RWPE2 (cell line): ENCODE data around the gene SH3D19.

ENCODE experiments used
- ATAC-seq: fragments of 200-7000 bp; cut with Tn5 transposase; 3 replicates; pipeline ENCODE4 v1.9.1; 2021; ENCODE audit warnings: low read depth
- DNase-seq: peaks from one replicate; pipeline ENCODE4 v3.0.0-alpha.2; 2020; ENCODE audit warnings: low spot score
- H3K27ac ChIP-seq: fragments of 450-650 bp; 2 replicates; pipeline ENCODE4 v1.5.1; 2017; ENCODE audit warnings: mild to moderate bottlenecking; ENCODE audit not compliant: poor library complexity, severe bottlenecking
- H3K27me3 ChIP-seq: fragments of 250-450 bp; sonication (Bioruptor Pico); 2 replicates; pipeline ENCODE4 v1.5.1; 2021; ENCODE audit warnings: mild to moderate bottlenecking, moderate library complexity; ENCODE audit not compliant: insufficient read depth, poor library complexity, severe bottlenecking
- H3K36me3 ChIP-seq: fragments of 250-450 bp; sonication (Bioruptor Pico); 2 replicates; pipeline ENCODE4 v1.5.1; 2020; ENCODE audit warnings: low read depth, mild to moderate bottlenecking, moderate library complexity
- H3K4me1 ChIP-seq: fragments of 250-450 bp; sonication (Bioruptor Pico); 2 replicates; pipeline ENCODE4 v1.5.1; 2021; ENCODE audit warnings: mild to moderate bottlenecking, moderate library complexity; ENCODE audit not compliant: insufficient read depth, poor library complexity, severe bottlenecking
- H3K4me3 ChIP-seq: fragments of 250-450 bp; sonication (Bioruptor Pico); 2 replicates; pipeline ENCODE4 v1.5.1; 2021; ENCODE audit warnings: mild to moderate bottlenecking, moderate library complexity; ENCODE audit not compliant: severe bottlenecking
- H3K9me3 ChIP-seq: fragments of 250-450 bp; sonication (Bioruptor Pico); 2 replicates; pipeline ENCODE4 v1.5.1; 2021; ENCODE audit warnings: mild to moderate bottlenecking, moderate library complexity; ENCODE audit not compliant: severe bottlenecking
- CTCF ChIP-seq: fragments of 450-650 bp; IDR thresholded peaks from one replicate; pipeline ENCODE4 v1.5.1; 2017; ENCODE audit warnings: mild to moderate bottlenecking, moderate library complexity; ENCODE audit not compliant: poor library complexity, severe bottlenecking

Gene SH3D19

GRCh38 chr4:151202381-151202780, 123.0 kb downstream of the SH3D19 start:
- Histone ChIP-seq H3K27me3 (no peaks in the 10 kb centered on the region), H3K4me3 (no peak overlapping the region), H3K9me3 (no peaks in the 10 kb centered on the region), H3K27ac (no peak overlapping the region), H3K4me1 (peaks cover 5% of the 10 kb centered on the region), H3K36me3 (no peaks in the 10 kb centered on the region)
- no peak for TF ChIP-seq CTCF
- no peak for DNase-seq
- ATAC-seq, result no peak

GRCh38 chr4:151199319-151200190, 125.8 kb downstream of the SH3D19 start:
- ATAC-seq (no peak), DNase-seq (no peak)
- Histone ChIP-seq H3K27ac (no peak overlapping the region), H3K4me3 (no peak overlapping the region), H3K4me1 (peaks cover 24% of the 10 kb centered on the region), H3K9me3 (no peaks in the 10 kb centered on the region), H3K36me3 (no peaks in the 10 kb centered on the region), H3K27me3 (no peaks in the 10 kb centered on the region)
- TF ChIP-seq CTCF, result no peak

GRCh38 chr4:151198748-151199147, 126.7 kb downstream of the SH3D19 start:
- Histone ChIP-seq H3K36me3 (no peaks in the 10 kb centered on the region), H3K27ac (no peak overlapping the region), H3K4me3 (no peak overlapping the region), H3K9me3 (no peaks in the 10 kb centered on the region), H3K27me3 (no peaks in the 10 kb centered on the region), H3K4me1 (peaks cover 24% of the 10 kb centered on the region)
- TF ChIP-seq CTCF, result no peak
- ATAC-seq (no peak), DNase-seq (no peak)

- H3K27me3 ChIP-seq, result no peaks in the 10 kb centered on the region
- H3K36me3 ChIP-seq, result no peaks in the 10 kb centered on the region
- ATAC-seq (peak; percentile 51), DNase-seq (no peak)
- no peak overlapping the region for H3K4me3 ChIP-seq
- peaks cover 24% of the 10 kb centered on the region for H3K4me1 ChIP-seq
- TF ChIP-seq CTCF, result no peak
- H3K9me3 ChIP-seq, result no peaks in the 10 kb centered on the region
- peak overlapping the region; percentile 72 for H3K27ac ChIP-seq
Measured at GRCh38 chr4:151197247-151197646, 128.2 kb downstream of the SH3D19 start.

GRCh38 chr4:151195801-151196200, 129.6 kb downstream of the SH3D19 start:
- H3K4me1 ChIP-seq, result peaks cover 24% of the 10 kb centered on the region
- H3K4me3 ChIP-seq, result no peak overlapping the region
- no peak for TF ChIP-seq CTCF
- DNase-seq, result no peak
- no peaks in the 10 kb centered on the region for H3K27me3 ChIP-seq
- H3K27ac ChIP-seq, result peak overlapping the region; percentile 72
- H3K36me3 ChIP-seq, result no peaks in the 10 kb centered on the region
- H3K9me3 ChIP-seq, result no peaks in the 10 kb centered on the region
- peak; percentile 95 for ATAC-seq
